HepG2 (cell line): ENCODE data around the gene HCFC2. TPM values are rescaled to one million over a fixed set of nuclear protein-coding genes. Genes with fewer than 3 reads are reported as not detected.

Experiments
- ARNT ChIP-seq: fragments of 450-650 bp; IDR thresholded peaks from 2 replicates; pipeline ENCODE4 v1.6.1; 2017
- CHD2 ChIP-seq: IDR thresholded peaks from 2 replicates; pipeline ENCODE4 v1.6.1; 2011; ENCODE audit warnings: low read depth, low read length, improper control_type of control experiment
- CSRNP2 ChIP-seq: sonication (generic); formaldehyde crosslinking; conservative IDR thresholded peaks from 2 replicates; pipeline ENCODE4 v1.8.0; 2022; ENCODE audit warnings: low read depth, missing genetic modification reagents
- DRAP1 ChIP-seq: IDR thresholded peaks from 2 replicates; pipeline ENCODE4 v1.6.1; 2016; ENCODE audit warnings: missing genetic modification reagents, missing compliant biosample characterization
- EP300 ChIP-seq, 3 experiments: sonication (generic) in 1 of 3; formaldehyde crosslinking in 1 of 3; IDR thresholded peaks; 2 replicates each; pipeline versions ENCODE4 v1.5.1 to v1.6.1; 2011 to 2020; ENCODE audit warnings: low read depth in 2 of 3, low read length in 2 of 3, borderline replicate concordance in 1 of 3, improper control_type of control experiment in 1 of 3, mild to moderate bottlenecking in 1 of 3, missing genetic modification reagents in 1 of 3, moderate library complexity in 1 of 3
- HOXA7 ChIP-seq: sonication (generic); formaldehyde crosslinking; IDR thresholded peaks from 2 replicates; pipeline ENCODE4 v1.8.1; 2022; ENCODE audit warnings: mild to moderate bottlenecking, missing genetic modification reagents, moderate library complexity
- ISX ChIP-seq: sonication (generic); formaldehyde crosslinking; conservative IDR thresholded peaks from 2 replicates; pipeline ENCODE4 v1.5.0; 2020; ENCODE audit warnings: missing genetic modification reagents
- NFE2 ChIP-seq: sonication (generic); formaldehyde crosslinking; IDR thresholded peaks from 2 replicates; pipeline ENCODE4 v1.4.0; 2020; ENCODE audit warnings: missing genetic modification reagents
- RBM39 ChIP-seq: fragments of 200-400 bp; formaldehyde crosslinking; IDR thresholded peaks from one replicate; pipeline ENCODE4 v1.6.1; 2018; ENCODE audit warnings: antibody characterized with exemption, mild to moderate bottlenecking, low read depth, low read length; ENCODE audit not compliant: poor library complexity, severe bottlenecking
- SCMH1 ChIP-seq: sonication (generic); formaldehyde crosslinking; IDR thresholded peaks from 2 replicates; pipeline ENCODE4 v1.9.0; 2021; ENCODE audit warnings: missing genetic modification reagents, mild to moderate bottlenecking, borderline replicate concordance
- SOX5 ChIP-seq: IDR thresholded peaks from 2 replicates; pipeline ENCODE4 v1.6.1; 2016; ENCODE audit warnings: borderline replicate concordance
- TEAD2 ChIP-seq: sonication (generic); formaldehyde crosslinking; IDR thresholded peaks from 2 replicates; pipeline ENCODE4 v1.9.0; 2021; ENCODE audit warnings: missing genetic modification reagents
- TEAD3 ChIP-seq: optimal IDR thresholded peaks from 2 replicates; pipeline ENCODE3; 2016; ENCODE audit warnings: borderline replicate concordance
- ZBTB38 ChIP-seq: sonication (generic); formaldehyde crosslinking; IDR thresholded peaks from 2 replicates; pipeline ENCODE4 v1.5.1; 2020; ENCODE audit warnings: mild to moderate bottlenecking, missing genetic modification reagents
- ZMYM3 ChIP-seq: sonication (generic); formaldehyde crosslinking; IDR thresholded peaks from 2 replicates; pipeline ENCODE4 v1.5.1; 2020; ENCODE audit warnings: mild to moderate bottlenecking, missing genetic modification reagents
- ZNF136 ChIP-seq: sonication (generic); formaldehyde crosslinking; IDR thresholded peaks from 2 replicates; pipeline ENCODE4 v1.8.1; 2022; ENCODE audit warnings: low read depth, mild to moderate bottlenecking, moderate library complexity, missing genetic modification reagents
- ZNF430 ChIP-seq: sonication (generic); formaldehyde crosslinking; IDR thresholded peaks from 2 replicates; pipeline ENCODE4 v1.9.0; 2021; ENCODE audit warnings: mild to moderate bottlenecking, missing genetic modification reagents
- ZNF652 ChIP-seq: IDR thresholded peaks from 2 replicates; pipeline ENCODE4 v1.6.1; 2016; ENCODE audit warnings: low read depth, borderline replicate concordance
- ZNF788 ChIP-seq: sonication (generic); formaldehyde crosslinking; IDR thresholded peaks from 2 replicates; pipeline ENCODE4 v1.5.0; 2020; ENCODE audit warnings: mild to moderate bottlenecking, missing genetic modification reagents, borderline replicate concordance
- ZNF883 ChIP-seq: sonication (generic); formaldehyde crosslinking; IDR thresholded peaks from 2 replicates; pipeline ENCODE4 v1.5.1; 2020; ENCODE audit warnings: mild to moderate bottlenecking, missing genetic modification reagents; ENCODE audit errors: not compliant biosample characterization
- polyA plus RNA-seq, 8 experiments: library from polyadenylated mRNA; depleted of rRNA in 3 of 8; stranded (reverse) in 7 of 8; unstranded in 1 of 8; fragments of >200 nt; fragmentation: Illumina TruSeq in 4 of 8; extraction: Trizol in 4 of 8; gene quantifications; 2 replicates each; pipeline versions ENCODE4 v1.2.1 to v1.2.3, GENCODE V29; 2011 to 2016; ENCODE audit warnings: low read depth in 4 of 8, missing spikeins in 1 of 8, mixed read lengths in 1 of 8; ENCODE audit not compliant: insufficient read depth in 1 of 8
- total RNA-seq, 5 experiments: library from RNA; depleted of rRNA; stranded (reverse); fragments of >200 nt; fragmentation: Illumina TruSeq; extraction: Trizol; gene quantifications; 2 replicates each; pipeline ENCODE4 v1.2.3, GENCODE V29; 2016; ENCODE audit warnings: low read depth in 1 of 5
- TF ChIP-seq, protein P1 (sequence below): sonication (generic); formaldehyde crosslinking; IDR thresholded peaks from 2 replicates; pipeline ENCODE4 v1.4.0; 2020; ENCODE audit warnings: mild to moderate bottlenecking, missing genetic modification reagents
- TF ChIP-seq, protein P2 (sequence below): sonication (generic); formaldehyde crosslinking; IDR thresholded peaks from 2 replicates; pipeline ENCODE4 v1.4.0; 2020; ENCODE audit warnings: missing genetic modification reagents, mild to moderate bottlenecking, borderline replicate concordance
- TF ChIP-seq, protein P3 (sequence below): sonication (generic); formaldehyde crosslinking; IDR thresholded peaks from 2 replicates; pipeline ENCODE4 v1.8.1; 2023; ENCODE audit warnings: missing genetic modification reagents, mild to moderate bottlenecking, borderline replicate concordance

HCFC2 gene
- total and polyA plus RNA-seq, 2 of the 13 experiments (the other 11 are each of a cell fraction or from before 2014, with no cell fraction given), result 3.7 to 4.9 TPM

DNA sequence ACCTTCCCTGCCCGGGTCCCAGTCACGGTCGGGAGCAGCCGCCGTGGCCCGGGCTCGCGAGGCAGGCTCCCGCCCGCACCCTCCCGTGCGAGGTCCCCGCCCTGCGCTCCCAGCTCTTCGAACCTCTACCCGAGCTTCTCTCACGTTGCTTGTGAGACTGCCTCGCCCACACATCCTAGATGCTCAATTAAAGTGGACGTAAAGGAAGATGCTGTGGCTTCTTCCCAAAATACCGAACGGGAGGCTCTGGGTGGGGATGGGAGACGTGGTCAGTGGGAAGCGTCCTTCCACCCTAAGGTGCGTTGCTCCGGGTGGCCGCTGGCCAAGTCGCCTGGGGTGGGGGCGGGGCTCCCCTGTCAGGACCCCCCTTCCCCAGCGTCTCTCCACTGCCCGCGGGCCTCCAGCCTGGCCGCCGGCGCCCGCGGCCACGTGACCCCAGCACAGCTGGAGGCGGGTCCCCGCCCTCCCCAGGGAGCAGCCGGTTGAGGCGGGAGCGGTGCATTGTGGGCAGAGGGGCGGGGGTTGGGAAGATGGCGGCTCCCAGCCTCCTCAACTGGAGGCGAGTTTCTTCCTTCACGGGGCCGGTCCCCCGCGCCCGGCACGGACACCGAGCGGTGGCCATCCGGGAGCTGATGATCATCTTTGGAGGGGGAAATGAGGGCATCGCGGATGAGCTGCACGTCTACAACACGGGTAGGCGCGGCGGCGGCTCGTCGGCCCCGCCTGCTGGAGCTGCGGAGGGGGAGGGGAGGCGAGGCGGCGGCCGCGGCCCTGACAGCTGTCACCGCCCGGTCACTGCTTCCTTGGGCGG is at the start of gene HCFC2 (continued):
- no peak; a peak in 1 of 4 replicates for TF ChIP-seq EP300 (IDR thresholded peaks at IDR 0.05; ENCODE audit: low read depth in 2 of 2, low read length in 2 of 2)
- no peak for TF ChIP-seq EP300 (CRISPR knock-in tag; IDR thresholded peaks at IDR 0.05; ENCODE audit: borderline replicate concordance)
- TF ChIP-seq, protein P1, sequence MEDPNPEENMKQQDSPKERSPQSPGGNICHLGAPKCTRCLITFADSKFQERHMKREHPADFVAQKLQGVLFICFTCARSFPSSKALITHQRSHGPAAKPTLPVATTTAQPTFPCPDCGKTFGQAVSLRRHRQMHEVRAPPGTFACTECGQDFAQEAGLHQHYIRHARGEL (CRISPR knock-in tag), result no peak
- TF ChIP-seq ARNT, result no peak
- peak; percentile 20; the same call in 1 of the 2 replicates for TF ChIP-seq ZBTB38 (CRISPR knock-in tag)
- TF ChIP-seq SCMH1 (CRISPR knock-in tag), result no peak
- no peak for TF ChIP-seq ZNF136
- TF ChIP-seq RBM39, result no peak
- peak; percentile 37 for TF ChIP-seq ZNF883 (CRISPR knock-in tag)
- no peak for TF ChIP-seq HOXA7 (CRISPR knock-in tag)
- peak; percentile 51 for TF ChIP-seq TEAD3 (CRISPR knock-in tag)
- TF ChIP-seq NFE2 (CRISPR knock-in tag), result no peak
- TF ChIP-seq ZNF652 (CRISPR knock-in tag), result no peak
- peak; percentile 60 for TF ChIP-seq DRAP1 (CRISPR knock-in tag)
- no peak for TF ChIP-seq CSRNP2 (CRISPR knock-in tag)
- TF ChIP-seq CHD2, result peak; percentile 44
- TF ChIP-seq ZNF430, result peak; percentile 80; the same call in 1 of the 2 replicates
- no peak for TF ChIP-seq ISX (CRISPR knock-in tag)
- 0 out of 2 replicates have a peak, but pooled peaks have one; percentile 21 for TF ChIP-seq SOX5
- no peak; the same call in 1 of the 2 replicates for TF ChIP-seq ZNF788 (CRISPR knock-in tag)
- TF ChIP-seq, protein P2, sequence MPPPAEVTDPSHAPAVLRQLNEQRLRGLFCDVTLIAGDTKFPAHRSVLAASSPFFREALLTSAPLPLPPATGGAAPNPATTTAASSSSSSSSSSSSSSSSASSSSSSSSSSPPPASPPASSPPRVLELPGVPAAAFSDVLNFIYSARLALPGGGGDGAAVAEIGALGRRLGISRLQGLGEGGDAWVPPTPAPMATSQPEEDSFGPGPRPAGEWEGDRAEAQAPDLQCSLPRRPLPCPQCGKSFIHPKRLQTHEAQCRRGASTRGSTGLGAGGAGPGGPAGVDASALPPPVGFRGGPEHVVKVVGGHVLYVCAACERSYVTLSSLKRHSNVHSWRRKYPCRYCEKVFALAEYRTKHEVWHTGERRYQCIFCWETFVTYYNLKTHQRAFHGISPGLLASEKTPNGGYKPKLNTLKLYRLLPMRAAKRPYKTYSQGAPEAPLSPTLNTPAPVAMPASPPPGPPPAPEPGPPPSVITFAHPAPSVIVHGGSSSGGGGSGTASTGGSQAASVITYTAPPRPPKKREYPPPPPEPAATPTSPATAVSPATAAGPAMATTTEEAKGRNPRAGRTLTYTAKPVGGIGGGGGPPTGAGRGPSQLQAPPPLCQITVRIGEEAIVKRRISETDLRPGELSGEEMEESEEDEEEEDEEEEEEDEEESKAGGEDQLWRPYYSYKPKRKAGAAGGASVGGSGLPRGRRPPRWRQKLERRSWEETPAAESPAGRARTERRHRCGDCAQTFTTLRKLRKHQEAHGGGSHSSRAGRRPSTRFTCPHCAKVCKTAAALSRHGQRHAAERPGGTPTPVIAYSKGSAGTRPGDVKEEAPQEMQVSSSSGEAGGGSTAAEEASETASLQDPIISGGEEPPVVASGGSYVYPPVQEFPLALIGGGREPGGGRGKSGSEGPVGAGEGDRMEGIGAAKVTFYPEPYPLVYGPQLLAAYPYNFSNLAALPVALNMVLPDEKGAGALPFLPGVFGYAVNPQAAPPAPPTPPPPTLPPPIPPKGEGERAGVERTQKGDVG, result no peak
- peak; percentile 74 for TF ChIP-seq ZMYM3
- TF ChIP-seq, protein P3, sequence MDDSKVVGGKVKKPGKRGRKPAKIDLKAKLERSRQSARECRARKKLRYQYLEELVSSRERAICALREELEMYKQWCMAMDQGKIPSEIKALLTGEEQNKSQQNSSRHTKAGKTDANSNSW (CRISPR knock-in tag), result no peak
- TF ChIP-seq TEAD2, result no peak
